CD1c-positive myeloid dendritic cell (primary cell): Measurements from ENCODE around the gene C5.
"Not testable (repeated sequence)": the region's sequence is repeated elsewhere in the genome, so short reads cannot be mapped to it uniquely, and the experiment has no call there.

ENCODE experiments used
- DNase-seq: peaks from one replicate; pipeline ENCODE4 v3.0.0-alpha.2; 2016; ENCODE audit errors: extremely low spot score

C5 gene

GRCh38 chr9:121050128-121050988 is at the start of gene C5:
C5 (minus strand) TSS chr9:121050275; CDS start chr9:121050246, 29 bp downstream.
- DNase-seq: no peak

GRCh38 chr9:121098567-121099198 is 48.6 kb upstream of the C5 start:
- DNase-seq: no peak

- DNase-seq: no peak
Observed at GRCh38 chr9:121095057-121095456, 45.0 kb upstream of the C5 start.

GRCh38 chr9:121090743-121091142 is 40.7 kb upstream of the C5 start:
- DNase-seq: not testable (repeated sequence)

- DNase-seq: peak; percentile 18
Observed at GRCh38 chr9:121088576-121088975, 38.5 kb upstream of the C5 start.

GRCh38 chr9:121085661-121086060 is 35.6 kb upstream of the C5 start:
- no peak for DNase-seq

GRCh38 chr9:121082075-121082474 is 32.0 kb upstream of the C5 start:
- DNase-seq: no peak

GRCh38 chr9:121075251-121076036 is 25.4 kb upstream of the C5 start:
- DNase-seq: peak; percentile 68

- DNase-seq: peak; percentile 94
Observed at GRCh38 chr9:121074370-121075250, 24.5 kb upstream of the C5 start, which contains the start of gene CNTRL. CNTRL (plus strand) TSS chr9:121074955; CDS start chr9:121088327, 13,372 bp downstream.

- DNase-seq: peak; percentile 67
Observed at GRCh38 chr9:121073038-121073437, 23.0 kb upstream of the C5 start.

GRCh38 chr9:121071756-121072421 is 21.8 kb upstream of the C5 start:
- DNase-seq: peak; percentile 73

GRCh38 chr9:121071370-121071755 is 21.3 kb upstream of the C5 start:
- no peak for DNase-seq

- no peak for DNase-seq
Observed at GRCh38 chr9:121069396-121069795, 19.3 kb upstream of the C5 start.

- DNase-seq: peak; percentile 39
Observed at GRCh38 chr9:121067640-121068039, 17.6 kb upstream of the C5 start.

- no peak for DNase-seq
Observed at GRCh38 chr9:121066850-121067249, 16.8 kb upstream of the C5 start.

GRCh38 chr9:121059998-121060636 is 10.0 kb upstream of the C5 start:
- DNase-seq: peak; percentile 77

GRCh38 chr9:121059513-121059912 is 9.4 kb upstream of the C5 start:
- no peak for DNase-seq

- no peak for DNase-seq
Observed at GRCh38 chr9:121057821-121058220, 7.7 kb upstream of the C5 start.

GRCh38 chr9:121055642-121056143 is 5.6 kb upstream of the C5 start:
- DNase-seq: no peak

GRCh38 chr9:121053544-121053943 is 3.5 kb upstream of the C5 start:
- no peak for DNase-seq
